Right cardiac atrium (tissue), 5 donors: ENCODE measurements around the gene SERPINE1. TPM values are rescaled to one million over a fixed set of nuclear protein-coding genes. Genes with fewer than 3 reads are reported as not detected.
"Not testable (repeated sequence)": the region's sequence is repeated elsewhere in the genome, so short reads cannot be mapped to it uniquely, and the experiment has no call there.

Source experiments
- ATAC-seq, 2 donors: fragments of 200-7000 bp; cut with Tn5 transposase; one replicate each; pipeline versions ENCODE4 v1.8.0 to v1.9.1; 2020; ENCODE audit warnings: moderate library complexity in 2 of 2, mild to moderate bottlenecking in 1 of 2
- DNase-seq, 3 donors: peaks; one replicate each; pipeline ENCODE4 v3.0.0-alpha.2; 2020
- H3K27ac ChIP-seq: one replicate; pipeline ENCODE4 v1.5.1; 2013; ENCODE audit warnings: mild to moderate bottlenecking, low read length, control low read depth, moderate library complexity
- H3K27me3 ChIP-seq: one replicate; pipeline ENCODE4 v1.6.1; 2013; ENCODE audit not compliant: control insufficient read depth, insufficient read depth
- H3K4me1 ChIP-seq: one replicate; pipeline ENCODE4 v1.6.1; 2013; ENCODE audit warnings: low read length; ENCODE audit not compliant: control insufficient read depth, insufficient read depth
- H3K4me3 ChIP-seq: one replicate; pipeline ENCODE4 v1.5.1; 2013; ENCODE audit warnings: low read length, control low read depth
- H3K9me3 ChIP-seq: one replicate; pipeline ENCODE4 v1.6.1; 2013; ENCODE audit warnings: low read length; ENCODE audit not compliant: control insufficient read depth
- WGBS: extraction: QIAGEN DNeasy Blood & Tissue Kit; methylation state at CpG from one replicate; pipeline ENCODE4 v1.1.7; 2013; 5-methylcytosine and 5-hydroxymethylcytosine counted together
- intact Hi-C, 4 donors: fragments of 100-400 bp; cut with DNase I; formaldehyde crosslinking; loops; one replicate each; pipeline versions ENCODE4 v1.11.0 to v1.14.0; 2022 to 2023
- polyA plus RNA-seq: library from polyadenylated mRNA; stranded (reverse); fragments of 200-250 nt; gene quantifications from one replicate; pipeline ENCODE4 v1.2.3, GENCODE V29; 2013
- total RNA-seq, 4 donors: library from RNA; stranded (reverse); fragmentation: NEBNext Ultra II Directional; extraction: Animal tissue kit (Norgen Biotek cat#: 25700); gene quantifications; one replicate each; pipeline ENCODE4 v1.2.1, GENCODE V29; 2021
- donor health status: healthy with polysubstance abuse.
- donor health status: DM: no; HTN: yes; CAD: no.
- donor health status: DM: no; HTN: no; CAD: no.
- donor health status: DM: no; HTN: yes; CAD: no; lungs with severe emphysema.
- donor health status: DM: yes; HTN: yes; CAD: no.

The SERPINE1 gene
- total and polyA plus RNA-seq, 5 donors: 1.2 to 11.9 (median 2.3) TPM

DNA sequence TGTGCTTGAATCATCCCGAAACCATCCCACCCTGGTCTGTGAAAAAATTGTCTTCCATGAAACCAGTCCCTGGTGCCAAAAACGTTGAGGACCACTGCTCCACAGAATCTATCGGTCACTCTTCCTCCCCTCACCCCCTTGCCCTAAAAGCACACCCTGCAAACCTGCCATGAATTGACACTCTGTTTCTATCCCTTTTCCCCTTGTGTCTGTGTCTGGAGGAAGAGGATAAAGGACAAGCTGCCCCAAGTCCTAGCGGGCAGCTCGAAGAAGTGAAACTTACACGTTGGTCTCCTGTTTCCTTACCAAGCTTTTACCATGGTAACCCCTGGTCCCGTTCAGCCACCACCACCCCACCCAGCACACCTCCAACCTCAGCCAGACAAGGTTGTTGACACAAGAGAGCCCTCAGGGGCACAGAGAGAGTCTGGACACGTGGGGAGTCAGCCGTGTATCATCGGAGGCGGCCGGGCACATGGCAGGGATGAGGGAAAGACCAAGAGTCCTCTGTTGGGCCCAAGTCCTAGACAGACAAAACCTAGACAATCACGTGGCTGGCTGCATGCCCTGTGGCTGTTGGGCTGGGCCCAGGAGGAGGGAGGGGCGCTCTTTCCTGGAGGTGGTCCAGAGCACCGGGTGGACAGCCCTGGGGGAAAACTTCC is 784 bp upstream of the SERPINE1 start:
- Histone ChIP-seq H3K27ac (peak overlapping the region; percentile 66), H3K4me3 (no peak overlapping the region), H3K4me1 (peaks cover 6% of the 10 kb centered on the region), H3K27me3 (no peaks in the 10 kb centered on the region), H3K9me3 (no peaks in the 10 kb centered on the region)
- intact Hi-C loops: no loop called here
- ATAC-seq (peak; percentile 56 to 72), DNase-seq (peak; percentile 84 to 90 (median 89))
- WGBS: 28% methylated on average over 15 of the region's 15 CpGs

DNA sequence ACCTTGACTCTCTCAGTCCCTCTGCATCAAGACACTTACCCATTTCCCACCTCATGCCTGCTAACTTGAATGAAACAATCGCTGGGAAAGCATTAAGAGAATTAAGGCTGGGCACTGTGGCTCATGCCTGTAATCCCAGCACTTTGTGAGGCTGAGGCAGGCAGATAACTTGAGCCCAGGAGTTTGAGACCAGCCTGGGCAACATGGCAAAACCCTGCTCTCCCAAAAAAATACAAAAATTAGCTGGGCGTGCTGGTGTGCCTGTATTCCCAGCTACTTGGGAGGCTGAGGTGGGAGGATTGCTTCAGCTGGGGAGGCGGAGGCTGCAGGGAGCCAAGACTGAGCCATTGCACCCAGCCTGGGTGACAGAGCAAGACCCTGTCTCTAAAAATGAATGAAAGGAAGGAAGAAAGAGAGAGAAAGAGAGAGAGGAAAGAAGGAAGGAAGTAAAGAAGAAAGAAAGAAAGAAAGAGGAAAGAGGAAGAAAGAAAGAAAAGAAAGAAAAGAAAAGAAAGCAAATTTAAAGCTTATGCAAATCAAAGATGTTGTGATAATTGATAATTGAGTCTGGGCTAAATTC is 646 bp downstream of the SERPINE1 start:
- DNase-seq (no peak), ATAC-seq (no peak)
- no peak overlapping the region for H3K27ac ChIP-seq
- intact Hi-C loops: no loop called here
- whole genome bisulfite sequencing: 77% methylated on average over 3 of the region's 3 CpGs
- H3K9me3 ChIP-seq: no peaks in the 10 kb centered on the region
- no peaks in the 10 kb centered on the region for H3K27me3 ChIP-seq
- H3K4me1 ChIP-seq: peaks cover 6% of the 10 kb centered on the region
- H3K4me3 ChIP-seq: peak overlapping the region; percentile 31

DNA sequence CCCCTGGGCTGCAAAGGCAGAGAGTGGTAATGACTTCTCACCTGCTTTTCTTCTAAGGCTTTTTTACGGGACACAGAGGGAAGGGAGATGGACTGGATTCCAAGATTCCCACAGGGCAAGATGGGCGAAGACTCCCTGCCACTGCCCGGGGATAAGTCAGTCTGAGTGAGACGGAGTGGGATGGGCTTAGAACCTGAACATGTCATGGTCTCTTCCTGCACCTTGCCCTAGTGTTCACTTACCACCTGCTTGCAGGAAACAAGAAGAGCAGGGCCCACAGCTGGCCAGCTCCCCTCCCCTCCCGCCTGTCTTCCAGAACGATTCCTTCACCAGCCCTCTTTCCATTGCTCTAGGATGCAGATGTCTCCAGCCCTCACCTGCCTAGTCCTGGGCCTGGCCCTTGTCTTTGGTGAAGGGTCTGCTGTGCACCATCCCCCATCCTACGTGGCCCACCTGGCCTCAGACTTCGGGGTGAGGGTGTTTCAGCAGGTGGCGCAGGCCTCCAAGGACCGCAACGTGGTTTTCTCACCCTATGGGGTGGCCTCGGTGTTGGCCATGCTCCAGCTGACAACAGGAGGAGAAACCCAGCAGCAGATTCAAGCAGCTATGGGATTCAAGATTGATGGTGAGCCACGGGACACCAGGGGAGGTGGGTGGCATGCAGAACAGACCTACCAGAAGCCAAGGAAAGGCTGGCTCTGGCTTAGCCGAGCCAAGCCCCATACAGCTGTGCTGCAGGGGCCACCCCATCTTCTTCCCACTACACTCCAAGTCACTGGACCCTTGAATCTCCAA is 1.3 kb downstream of the SERPINE1 start:
- no peak overlapping the region for H3K4me3 ChIP-seq
- WGBS: 85% methylated on average over 14 of the region's 14 CpGs
- intact Hi-C loops: no loop called here

DNA sequence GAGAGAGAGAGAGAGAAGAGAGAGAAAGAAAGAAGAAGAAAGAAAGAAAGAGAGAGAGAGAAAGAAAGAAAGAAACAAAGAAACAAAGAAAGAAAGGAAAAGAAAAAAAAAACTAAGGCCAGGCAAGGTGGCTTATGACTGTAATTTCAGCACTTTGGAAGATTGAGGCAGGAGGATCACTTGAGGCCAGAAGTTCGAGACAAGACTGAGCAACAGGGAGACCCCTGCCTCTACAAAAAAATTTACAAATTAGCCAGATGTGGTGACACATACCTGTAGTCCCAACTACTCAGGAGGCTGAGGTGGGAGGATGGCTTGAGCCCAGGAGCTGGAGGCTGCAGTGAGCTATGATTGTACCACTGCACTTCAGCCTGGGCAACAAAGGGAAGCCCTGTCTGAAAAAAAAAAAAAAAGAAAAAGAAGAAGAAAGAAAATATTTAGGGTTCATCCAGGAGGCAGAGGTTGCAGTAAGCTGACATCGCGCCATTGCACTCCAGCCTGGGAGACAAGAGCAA is 2.8 kb downstream of the SERPINE1 start:
- Histone ChIP-seq H3K4me1 (peaks cover 6% of the 10 kb centered on the region), H3K4me3 (no peak overlapping the region), H3K9me3 (no peaks in the 10 kb centered on the region), H3K27ac (no peak overlapping the region), H3K27me3 (no peaks in the 10 kb centered on the region)
- WGBS: 91% methylated on average over 3 of the region's 3 CpGs
- intact Hi-C loops: loop anchor here in 1 of 4 donors (10.0 kb wide), 1 partner anchor 45 kb away; the partner anchor contains the start of gene TRIM56
- DNase-seq: no peak
- ATAC-seq: no peak

More for the DNA sequence above, 1.3 kb downstream of the SERPINE1 start:
- ATAC-seq (no peak), DNase-seq (no peak)
- peaks cover 6% of the 10 kb centered on the region for H3K4me1 ChIP-seq
- no peak overlapping the region for H3K27ac ChIP-seq
- no peaks in the 10 kb centered on the region for H3K27me3 ChIP-seq
- no peaks in the 10 kb centered on the region for H3K9me3 ChIP-seq

DNA sequence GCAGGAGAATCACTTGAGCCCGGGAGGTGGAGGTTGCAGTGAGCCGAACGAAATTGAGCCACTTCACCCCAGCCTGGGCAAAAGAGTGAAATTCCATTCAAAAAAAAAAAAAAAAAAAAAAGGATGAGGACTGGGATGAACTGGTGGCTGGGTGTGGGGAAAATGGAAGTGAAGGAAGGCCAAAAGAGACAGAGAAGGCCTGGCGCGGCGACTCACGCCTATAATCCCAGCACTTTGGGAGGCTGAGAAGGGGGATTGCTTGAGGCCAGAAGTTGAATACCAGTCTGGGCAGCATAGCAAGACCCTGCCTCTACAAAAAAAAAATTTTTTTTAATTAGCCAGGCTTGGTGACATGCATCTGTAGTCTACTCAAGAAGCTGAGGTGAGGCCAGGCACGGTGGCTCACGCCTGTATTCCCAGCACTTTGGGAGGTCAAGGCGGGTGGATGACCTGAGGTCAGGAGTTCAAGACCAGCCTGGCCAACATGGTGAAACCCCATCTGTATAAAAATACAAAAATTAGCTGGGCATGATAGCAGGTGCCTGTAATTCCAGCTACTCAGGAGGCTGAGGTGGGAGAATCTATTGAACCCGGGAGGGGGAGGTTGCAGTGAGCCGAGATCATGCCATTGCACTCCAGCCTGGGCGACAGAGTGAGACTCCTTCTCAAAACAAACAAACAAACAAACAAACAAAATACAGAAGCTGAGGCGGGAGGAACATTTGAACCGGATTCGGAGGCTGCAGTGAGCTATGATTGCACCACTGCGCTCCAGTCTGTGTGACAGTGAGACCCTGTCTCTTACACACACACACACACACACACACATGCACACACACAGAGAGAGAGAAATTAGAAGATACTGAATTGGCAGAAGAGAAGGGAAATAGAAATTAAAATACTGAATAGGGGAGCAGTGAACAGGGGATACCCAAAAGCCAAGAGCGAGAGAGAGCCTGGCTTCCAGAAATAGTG is 6.0 kb downstream of the SERPINE1 start:
- not testable (repeated sequence) for DNase-seq, H3K4me1 ChIP-seq, H3K27me3 ChIP-seq, H3K9me3 ChIP-seq, H3K27ac ChIP-seq, H3K4me3 ChIP-seq, ATAC-seq
- intact Hi-C loops: loop anchor here in 1 of 4 donors (10.0 kb wide), 1 partner anchor 48 kb away; the partner anchor contains the start of gene TRIM56
- 87% methylated on average over 18 of the region's 18 CpGs for WGBS

DNA sequence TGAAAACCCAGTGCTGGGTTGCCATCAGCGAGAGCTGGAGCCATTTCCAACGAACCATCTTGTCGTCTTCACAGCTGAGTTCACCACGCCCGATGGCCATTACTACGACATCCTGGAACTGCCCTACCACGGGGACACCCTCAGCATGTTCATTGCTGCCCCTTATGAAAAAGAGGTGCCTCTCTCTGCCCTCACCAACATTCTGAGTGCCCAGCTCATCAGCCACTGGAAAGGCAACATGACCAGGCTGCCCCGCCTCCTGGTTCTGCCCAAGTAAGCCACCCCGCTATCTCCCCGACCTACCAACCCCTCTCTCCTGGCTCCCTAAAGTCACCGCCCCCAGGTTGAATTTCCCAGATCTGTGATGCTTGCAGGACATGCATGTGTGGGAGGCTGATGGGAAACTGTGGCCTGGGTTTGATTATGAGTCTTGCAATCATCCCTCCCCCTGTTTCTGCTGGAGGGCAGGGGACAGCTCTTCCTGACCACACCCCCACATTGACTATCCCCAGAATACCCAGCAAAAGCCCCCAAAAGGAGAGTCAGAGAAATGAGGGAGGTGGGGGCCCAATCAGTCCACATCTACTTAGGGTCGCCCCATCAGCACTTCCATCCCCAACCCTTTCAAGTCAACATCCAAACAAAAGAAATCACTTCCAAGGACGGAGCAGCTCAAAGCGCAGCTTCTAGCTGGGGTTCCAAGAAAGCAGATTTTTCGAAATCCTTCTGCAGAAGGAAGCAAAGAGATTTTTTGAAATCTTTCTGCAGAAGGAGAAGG is 6.9 kb downstream of the SERPINE1 start:
- 84% methylated on average over 15 of the region's 15 CpGs for WGBS
- ATAC-seq (no peak), DNase-seq (no peak)
- Histone ChIP-seq H3K9me3 (no peaks in the 10 kb centered on the region), H3K4me1 (peaks cover 2% of the 10 kb centered on the region), H3K4me3 (no peak overlapping the region), H3K27ac (no peak overlapping the region), H3K27me3 (no peaks in the 10 kb centered on the region)
- intact Hi-C loops: loop anchor here in 1 of 4 donors (10.0 kb wide), 1 partner anchor 49 kb away; the partner anchor contains the start of gene TRIM56

DNA sequence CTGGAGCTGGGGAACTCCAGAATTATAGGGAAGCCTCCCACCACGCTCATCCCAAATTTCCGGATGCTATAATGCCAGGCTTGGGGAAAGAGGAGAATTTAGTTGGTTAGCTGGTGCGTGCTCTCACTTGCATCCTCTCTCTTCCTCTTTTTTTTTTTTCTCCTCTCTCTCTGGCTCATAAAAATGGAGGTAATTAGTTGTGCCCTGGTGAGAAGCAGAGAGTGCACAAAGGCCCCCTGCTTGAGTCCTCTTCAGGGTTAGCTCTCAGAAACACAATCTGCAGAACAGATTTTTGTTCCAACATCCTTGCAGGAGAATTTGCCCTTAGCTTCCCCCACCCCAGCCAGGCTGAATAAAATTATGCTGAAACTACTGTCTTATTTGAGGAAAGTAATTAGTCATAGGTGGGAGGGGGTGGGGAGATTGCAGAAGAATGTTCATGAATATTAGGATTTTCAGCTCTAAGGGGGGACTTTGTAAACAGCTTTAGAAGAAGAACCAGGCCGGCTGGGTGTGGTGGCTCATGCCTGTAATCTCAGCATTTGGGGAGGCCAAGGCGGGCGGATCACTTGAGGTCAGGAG is 7.6 kb downstream of the SERPINE1 start:
- H3K4me1 ChIP-seq: peaks cover 2% of the 10 kb centered on the region
- WGBS: 86% methylated on average over 6 of the region's 6 CpGs
- H3K27me3 ChIP-seq: no peaks in the 10 kb centered on the region
- intact Hi-C loops: loop anchor here in 1 of 4 donors (10.0 kb wide), 1 partner anchor 50 kb away; the partner anchor contains the start of gene TRIM56
- H3K27ac ChIP-seq: no peak overlapping the region
- H3K4me3 ChIP-seq: no peak overlapping the region
- ATAC-seq: no peak
- DNase-seq: no peak
- no peaks in the 10 kb centered on the region for H3K9me3 ChIP-seq

DNA sequence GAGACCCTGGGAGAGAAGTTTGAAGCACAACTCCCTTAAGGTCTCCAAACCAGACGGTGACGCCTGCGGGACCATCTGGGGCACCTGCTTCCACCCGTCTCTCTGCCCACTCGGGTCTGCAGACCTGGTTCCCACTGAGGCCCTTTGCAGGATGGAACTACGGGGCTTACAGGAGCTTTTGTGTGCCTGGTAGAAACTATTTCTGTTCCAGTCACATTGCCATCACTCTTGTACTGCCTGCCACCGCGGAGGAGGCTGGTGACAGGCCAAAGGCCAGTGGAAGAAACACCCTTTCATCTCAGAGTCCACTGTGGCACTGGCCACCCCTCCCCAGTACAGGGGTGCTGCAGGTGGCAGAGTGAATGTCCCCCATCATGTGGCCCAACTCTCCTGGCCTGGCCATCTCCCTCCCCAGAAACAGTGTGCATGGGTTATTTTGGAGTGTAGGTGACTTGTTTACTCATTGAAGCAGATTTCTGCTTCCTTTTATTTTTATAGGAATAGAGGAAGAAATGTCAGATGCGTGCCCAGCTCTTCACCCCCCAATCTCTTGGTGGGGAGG is 10.8 kb downstream of the SERPINE1 start:
- WGBS: 66% methylated on average over 9 of the region's 9 CpGs
- Histone ChIP-seq H3K9me3 (no peaks in the 10 kb centered on the region), H3K4me1 (peaks cover 2% of the 10 kb centered on the region), H3K27ac (no peak overlapping the region), H3K27me3 (no peaks in the 10 kb centered on the region), H3K4me3 (no peak overlapping the region)
- ATAC-seq (peak in 1 of 2 donors; percentile 6), DNase-seq (no peak)
- intact Hi-C loops: loop anchor here (5.0 to 10.0 kb wide), 3 partner anchors 40 to 60 kb away; partner anchors contain the start of gene TRIM56 (in 1 of the 4)

DNA sequence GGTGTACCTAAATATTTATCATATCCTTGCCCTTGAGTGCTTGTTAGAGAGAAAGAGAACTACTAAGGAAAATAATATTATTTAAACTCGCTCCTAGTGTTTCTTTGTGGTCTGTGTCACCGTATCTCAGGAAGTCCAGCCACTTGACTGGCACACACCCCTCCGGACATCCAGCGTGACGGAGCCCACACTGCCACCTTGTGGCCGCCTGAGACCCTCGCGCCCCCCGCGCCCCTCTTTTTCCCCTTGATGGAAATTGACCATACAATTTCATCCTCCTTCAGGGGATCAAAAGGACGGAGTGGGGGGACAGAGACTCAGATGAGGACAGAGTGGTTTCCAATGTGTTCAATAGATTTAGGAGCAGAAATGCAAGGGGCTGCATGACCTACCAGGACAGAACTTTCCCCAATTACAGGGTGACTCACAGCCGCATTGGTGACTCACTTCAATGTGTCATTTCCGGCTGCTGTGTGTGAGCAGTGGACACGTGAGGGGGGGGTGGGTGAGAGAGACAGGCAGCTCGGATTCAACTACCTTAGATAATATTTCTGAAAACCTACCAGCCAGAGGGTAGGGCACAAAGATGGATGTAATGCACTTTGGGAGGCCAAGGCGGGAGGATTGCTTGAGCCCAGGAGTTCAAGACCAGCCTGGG is 11.4 kb downstream of the SERPINE1 start:
- ATAC-seq: peak; percentile 86 to 97
- H3K4me3 ChIP-seq: no peak overlapping the region
- WGBS: 6% methylated on average over 16 of the region's 16 CpGs
- no peaks in the 10 kb centered on the region for H3K9me3 ChIP-seq
- DNase-seq: peak; percentile 83 to 88 (median 86)
- H3K27ac ChIP-seq: no peak overlapping the region
- intact Hi-C loops: loop anchor here (5.0 to 10.0 kb wide), 3 partner anchors 41 to 61 kb away; partner anchors contain the start of gene TRIM56 (in 1 of the 4)
- H3K4me1 ChIP-seq: peaks cover 2% of the 10 kb centered on the region
- H3K27me3 ChIP-seq: no peaks in the 10 kb centered on the region
